Body of pancreas (tissue), 4 donors: ENCODE measurements around the gene SYPL1.

Experiments
- CTCF ChIP-seq, 7 experiments: fragments of 450-650 bp in 4 of 7; fragments of 200-600 bp in 3 of 7; sonication (generic) in 3 of 7; IDR thresholded peaks; one replicate each; pipeline ENCODE4 v1.5.1; 2016 to 2019; ENCODE audit warnings: antibody characterized with exemption in 7 of 7
- POLR2A ChIP-seq, 3 donors: fragments of 450-650 bp; IDR thresholded peaks; one replicate each; pipeline ENCODE4 v1.6.1; 2016; ENCODE audit warnings: antibody characterized with exemption in 3 of 3, mild to moderate bottlenecking in 2 of 3

- TF ChIP-seq CTCF (IDR thresholded peaks at IDR 0.05) (no peak), POLR2A (IDR thresholded peaks at IDR 0.05) (peak in 2 of 3 donors; percentile 63 to 74)
Measured at GRCh38 chr7:106111655-106112117, 426 bp downstream of the SYPL1 start.
